NB4 (cell line): ENCODE data around the gene METRN.

Source experiments
- DNase-seq: peaks from one replicate; pipeline ENCODE4 v3.0.0; 2010; ENCODE audit warnings: low read depth
- H3K4me3 ChIP-seq: one replicate; pipeline ENCODE4 v1.5.1; 2011; ENCODE audit warnings: mild to moderate bottlenecking, low read depth, low read length, moderate library complexity
- MYC ChIP-seq: IDR thresholded peaks from 2 replicates; pipeline ENCODE4 v1.6.1; 2011; ENCODE audit warnings: low read depth, low read length
- POLR2A ChIP-seq: IDR thresholded peaks from 2 replicates; pipeline ENCODE4 v1.6.1; 2011; ENCODE audit warnings: mild to moderate bottlenecking; ENCODE audit not compliant: insufficient read length; ENCODE audit errors: extremely low read depth
- TF ChIP-seq, protein P1 (sequence below): IDR thresholded peaks from 2 replicates; pipeline ENCODE4 v1.6.1; 2011; ENCODE audit warnings: low read depth, low read length
- TF ChIP-seq, protein P2 (sequence below): IDR thresholded peaks from one replicate; pipeline ENCODE4 v1.5.1; 2012; ENCODE audit warnings: low read depth, low read length

Gene METRN

DNA sequence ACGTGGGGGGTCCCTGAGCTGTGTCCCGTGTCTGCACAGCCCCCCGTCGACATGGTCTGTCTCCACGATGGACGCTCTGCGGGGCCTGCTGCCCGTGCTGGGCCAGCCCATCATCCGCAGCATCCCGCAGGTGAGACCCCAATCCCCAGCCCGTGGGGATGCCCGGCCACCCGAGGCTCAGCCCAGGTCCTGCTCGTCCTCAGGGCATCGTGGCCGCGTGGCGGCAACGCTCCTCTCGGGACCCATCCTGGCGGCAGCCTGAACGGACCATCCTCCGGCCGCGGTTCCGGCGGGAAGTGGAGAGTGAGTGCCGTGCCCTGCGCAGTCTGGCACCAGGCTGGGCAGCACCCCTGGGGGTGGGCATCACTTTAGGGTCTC lies 50.6 kb downstream of the METRN start:
- H3K4me3 ChIP-seq = no peak overlapping the region
- no peak for TF ChIP-seq POLR2A
- TF ChIP-seq, protein P1, sequence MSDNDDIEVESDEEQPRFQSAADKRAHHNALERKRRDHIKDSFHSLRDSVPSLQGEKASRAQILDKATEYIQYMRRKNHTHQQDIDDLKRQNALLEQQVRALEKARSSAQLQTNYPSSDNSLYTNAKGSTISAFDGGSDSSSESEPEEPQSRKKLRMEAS = no peak
- TF ChIP-seq, protein P2, sequence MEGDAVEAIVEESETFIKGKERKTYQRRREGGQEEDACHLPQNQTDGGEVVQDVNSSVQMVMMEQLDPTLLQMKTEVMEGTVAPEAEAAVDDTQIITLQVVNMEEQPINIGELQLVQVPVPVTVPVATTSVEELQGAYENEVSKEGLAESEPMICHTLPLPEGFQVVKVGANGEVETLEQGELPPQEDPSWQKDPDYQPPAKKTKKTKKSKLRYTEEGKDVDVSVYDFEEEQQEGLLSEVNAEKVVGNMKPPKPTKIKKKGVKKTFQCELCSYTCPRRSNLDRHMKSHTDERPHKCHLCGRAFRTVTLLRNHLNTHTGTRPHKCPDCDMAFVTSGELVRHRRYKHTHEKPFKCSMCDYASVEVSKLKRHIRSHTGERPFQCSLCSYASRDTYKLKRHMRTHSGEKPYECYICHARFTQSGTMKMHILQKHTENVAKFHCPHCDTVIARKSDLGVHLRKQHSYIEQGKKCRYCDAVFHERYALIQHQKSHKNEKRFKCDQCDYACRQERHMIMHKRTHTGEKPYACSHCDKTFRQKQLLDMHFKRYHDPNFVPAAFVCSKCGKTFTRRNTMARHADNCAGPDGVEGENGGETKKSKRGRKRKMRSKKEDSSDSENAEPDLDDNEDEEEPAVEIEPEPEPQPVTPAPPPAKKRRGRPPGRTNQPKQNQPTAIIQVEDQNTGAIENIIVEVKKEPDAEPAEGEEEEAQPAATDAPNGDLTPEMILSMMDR = no peak
- TF ChIP-seq MYC = no peak
- no peak for DNase-seq

DNA sequence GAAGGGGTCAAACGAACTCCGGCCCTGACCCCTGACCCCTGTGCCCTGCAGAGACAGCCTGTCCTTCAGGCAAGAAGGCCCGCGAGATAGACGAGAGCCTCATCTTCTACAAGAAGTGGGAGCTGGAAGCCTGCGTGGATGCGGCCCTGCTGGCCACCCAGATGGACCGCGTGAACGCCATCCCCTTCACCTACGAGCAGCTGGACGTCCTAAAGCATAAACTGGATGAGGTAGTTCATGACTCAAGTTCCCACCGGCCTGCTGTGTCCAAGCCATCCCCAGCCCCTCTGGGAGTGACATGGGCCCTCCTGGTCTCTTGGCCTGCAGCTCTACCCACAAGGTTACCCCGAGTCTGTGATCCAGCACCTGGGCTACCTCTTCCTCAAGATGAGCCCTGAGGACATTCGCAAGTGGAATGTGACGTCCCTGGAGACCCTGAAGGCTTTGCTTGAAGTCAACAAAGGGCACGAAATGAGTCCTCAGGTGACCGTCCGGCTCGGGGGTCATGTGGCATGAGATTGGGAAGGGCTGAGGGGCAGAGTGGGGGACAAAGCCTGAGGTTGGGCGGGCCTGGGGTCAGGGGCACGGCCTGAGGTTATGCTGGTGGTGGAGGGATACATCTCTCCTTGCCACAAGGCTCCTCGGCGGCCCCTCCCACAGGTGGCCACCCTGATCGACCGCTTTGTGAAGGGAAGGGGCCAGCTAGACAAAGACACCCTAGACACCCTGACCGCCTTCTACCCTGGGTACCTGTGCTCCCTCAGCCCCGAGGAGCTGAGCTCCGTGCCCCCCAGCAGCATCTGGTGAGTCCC lies 51.3 kb downstream of the METRN start:
- no peak for DNase-seq
- TF ChIP-seq, protein P1 = no peak
- TF ChIP-seq, protein P2 = no peak
- H3K4me3 ChIP-seq = no peak overlapping the region

DNA sequence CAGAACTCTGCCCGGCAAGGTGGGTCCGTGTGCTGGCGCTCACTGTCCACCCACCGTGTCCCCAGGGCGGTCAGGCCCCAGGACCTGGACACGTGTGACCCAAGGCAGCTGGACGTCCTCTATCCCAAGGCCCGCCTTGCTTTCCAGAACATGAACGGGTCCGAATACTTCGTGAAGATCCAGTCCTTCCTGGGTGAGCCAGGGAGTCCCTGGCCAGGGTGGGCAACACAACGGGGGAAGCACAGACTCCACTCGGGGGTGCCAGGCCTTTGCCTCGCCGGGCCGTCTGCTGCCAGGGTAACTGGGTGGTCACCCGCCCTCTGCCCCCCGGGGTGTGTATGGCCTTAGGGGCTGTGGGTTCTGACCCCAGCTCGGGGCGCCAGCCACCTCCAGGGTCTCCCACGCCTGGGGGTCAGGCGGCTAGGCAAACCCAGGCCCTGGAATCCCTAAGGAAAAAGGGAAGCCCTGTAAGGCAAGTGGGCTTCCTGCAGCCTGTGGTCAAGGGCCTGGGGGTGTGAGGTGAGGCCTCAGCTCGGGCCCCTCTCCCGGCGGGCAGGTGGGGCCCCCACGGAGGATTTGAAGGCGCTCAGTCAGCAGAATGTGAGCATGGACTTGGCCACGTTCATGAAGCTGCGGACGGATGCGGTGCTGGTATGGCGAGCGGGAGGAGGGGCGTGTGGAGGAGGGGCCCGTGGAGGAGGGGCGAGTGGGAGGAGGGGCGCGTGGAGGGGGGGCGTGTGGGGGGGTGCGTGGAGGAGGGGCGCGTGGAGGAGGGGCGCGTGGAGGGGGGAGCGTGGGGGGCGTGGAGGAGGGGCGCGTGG lies 52.1 kb downstream of the METRN start:
- DNase-seq = no peak
- no peak overlapping the region for H3K4me3 ChIP-seq
- TF ChIP-seq MYC (no peak), POLR2A (no peak)
- TF ChIP-seq, protein P1 = no peak
- TF ChIP-seq, protein P2 = no peak

DNA sequence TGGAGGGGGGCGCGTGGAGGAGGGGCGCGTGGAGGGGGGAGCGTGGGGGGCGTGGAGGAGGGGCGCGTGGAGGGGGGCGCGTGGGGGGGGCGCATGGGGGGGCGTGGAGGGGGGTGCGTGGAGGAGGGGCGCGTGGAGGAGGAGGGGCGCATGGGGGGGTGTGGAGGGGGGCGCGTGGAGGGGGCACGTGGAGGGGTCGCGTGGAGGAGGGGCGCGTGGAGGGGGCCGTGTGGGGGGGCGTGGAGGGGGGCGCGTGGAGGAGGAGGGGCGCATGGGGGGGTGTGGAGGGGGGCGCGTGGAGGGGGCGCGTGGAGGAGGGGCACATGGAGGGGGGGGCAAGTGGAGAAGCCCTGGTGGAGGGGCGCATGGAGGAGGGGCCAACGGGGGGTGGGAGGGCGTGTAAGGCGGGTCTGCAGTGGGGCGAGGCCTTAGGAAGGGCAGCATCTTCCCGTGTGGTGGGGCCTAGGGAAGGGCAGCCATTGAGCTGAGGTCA lies 52.9 kb downstream of the METRN start:
- TF ChIP-seq MYC (no peak), POLR2A (no peak)
- TF ChIP-seq, protein P1 = no peak
- TF ChIP-seq, protein P2 = no peak
- no peak overlapping the region for H3K4me3 ChIP-seq
- no peak for DNase-seq

DNA sequence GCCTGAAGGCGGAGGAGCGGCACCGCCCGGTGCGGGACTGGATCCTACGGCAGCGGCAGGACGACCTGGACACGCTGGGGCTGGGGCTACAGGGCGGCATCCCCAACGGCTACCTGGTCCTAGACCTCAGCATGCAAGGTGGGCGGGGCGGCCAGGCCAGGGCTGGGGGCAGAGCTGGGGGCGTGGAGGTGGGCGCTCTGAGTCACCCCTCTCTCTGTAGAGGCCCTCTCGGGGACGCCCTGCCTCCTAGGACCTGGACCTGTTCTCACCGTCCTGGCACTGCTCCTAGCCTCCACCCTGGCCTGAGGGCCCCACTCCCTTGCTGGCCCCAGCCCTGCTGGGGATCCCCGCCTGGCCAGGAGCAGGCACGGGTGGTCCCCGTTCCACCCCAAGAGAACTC lies 53.5 kb downstream of the METRN start:
- no peak for DNase-seq
- TF ChIP-seq MYC (no peak), POLR2A (no peak)
- TF ChIP-seq, protein P2 = no peak
- TF ChIP-seq, protein P1 = no peak
- no peak overlapping the region for H3K4me3 ChIP-seq
